Muscle of leg (tissue), 16 donors: ENCODE measurements around the gene PAWR. TPM values are rescaled to one million over a fixed set of nuclear protein-coding genes. Genes with fewer than 3 reads are reported as not detected.

ENCODE experiments used
- DNase-seq: peaks from one replicate; pipeline ENCODE4 v3.0.0; 2013
- H3K27ac ChIP-seq: one replicate; pipeline ENCODE4 v1.5.1; 2013; ENCODE audit warnings: mild to moderate bottlenecking, low read length, control low read depth
- H3K27me3 ChIP-seq: one replicate; pipeline ENCODE4 v1.6.1; 2013; ENCODE audit warnings: low read length; ENCODE audit not compliant: control insufficient read depth, insufficient read depth
- H3K36me3 ChIP-seq: one replicate; pipeline ENCODE4 v1.6.1; 2013; ENCODE audit warnings: low read length; ENCODE audit not compliant: control insufficient read depth, insufficient read depth
- H3K4me1 ChIP-seq: one replicate; pipeline ENCODE4 v1.6.1; 2013; ENCODE audit warnings: low read length; ENCODE audit not compliant: control insufficient read depth, insufficient read depth
- H3K4me3 ChIP-seq: one replicate; pipeline ENCODE4 v1.5.1; 2013; ENCODE audit warnings: low read length, control low read depth
- H3K9me3 ChIP-seq: replicated peaks from 2 replicates; pipeline ENCODE4 v1.6.1; 2013; ENCODE audit warnings: low read depth, low read length; ENCODE audit not compliant: control insufficient read depth
- WGBS: methylation state at CpG from one replicate; pipeline ENCODE4 v1.1.5; 2013; ENCODE audit warnings: missing lambda C conversion rate; ENCODE audit not compliant: insufficient coverage; 5-methylcytosine and 5-hydroxymethylcytosine counted together
- long read RNA-seq, 11 donors: transcript quantifications; one replicate each; lab custom pipeline, GENCODE V29; 2026
- polyA plus RNA-seq, 8 donors: library from polyadenylated mRNA; unstranded; fragments of 120-200 nt; gene quantifications; one replicate each; pipeline versions ENCODE4 v1.2.1 to v1.2.3, GENCODE V29; 2013; ENCODE audit warnings: inconsistent platforms in 1 of 8, low replicate concordance in 1 of 8; ENCODE audit not compliant: insufficient read length in 8 of 8, insufficient read depth in 1 of 8
- total RNA-seq: library from RNA; stranded (reverse); fragments of 120-200 nt; gene quantifications from one replicate; pipeline ENCODE4 v1.2.4, GENCODE V29; 2013

Gene PAWR, protein sequence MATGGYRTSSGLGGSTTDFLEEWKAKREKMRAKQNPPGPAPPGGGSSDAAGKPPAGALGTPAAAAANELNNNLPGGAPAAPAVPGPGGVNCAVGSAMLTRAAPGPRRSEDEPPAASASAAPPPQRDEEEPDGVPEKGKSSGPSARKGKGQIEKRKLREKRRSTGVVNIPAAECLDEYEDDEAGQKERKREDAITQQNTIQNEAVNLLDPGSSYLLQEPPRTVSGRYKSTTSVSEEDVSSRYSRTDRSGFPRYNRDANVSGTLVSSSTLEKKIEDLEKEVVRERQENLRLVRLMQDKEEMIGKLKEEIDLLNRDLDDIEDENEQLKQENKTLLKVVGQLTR
- total RNA-seq: 6.2 TPM
- polyA plus RNA-seq: 10 to 100 TPM in 2 of 8 donors, 1 to 10 TPM in 6; 3.8 to 12.9 (median 7.6) TPM
- long read RNA-seq, donor 1, partial matches to known transcripts: 0 of 1 reads
- long read RNA-seq, donor 1, other reads (novel, unspliced or antisense): 0 of 1 reads
- long read RNA-seq, donor 2: 0 reads
- long read RNA-seq, donor 3, full-length matches to known transcripts: 1 of 1 reads
- long read RNA-seq, donor 3, partial matches to known transcripts: 0 of 1 reads
- long read RNA-seq, donor 3, other reads (novel, unspliced or antisense): 0 of 1 reads
- long read RNA-seq, donor 4: 0 reads
- long read RNA-seq, donor 5: 0 reads
- long read RNA-seq, donor 6, partial matches to known transcripts: 0 of 3 reads
- long read RNA-seq, donor 6, other reads (novel, unspliced or antisense): 0 of 3 reads
- long read RNA-seq, donor 7: 0 reads
- long read RNA-seq, donor 8: 0 reads
- long read RNA-seq, donor 9: 0 reads
- long read RNA-seq, donor 10, full-length matches to known transcripts: 1 of 1 reads
- long read RNA-seq, donor 10, partial matches to known transcripts: 0 of 1 reads
- long read RNA-seq, donor 10, other reads (novel, unspliced or antisense): 0 of 1 reads
- long read RNA-seq, donor 11: 0 reads

DNA sequence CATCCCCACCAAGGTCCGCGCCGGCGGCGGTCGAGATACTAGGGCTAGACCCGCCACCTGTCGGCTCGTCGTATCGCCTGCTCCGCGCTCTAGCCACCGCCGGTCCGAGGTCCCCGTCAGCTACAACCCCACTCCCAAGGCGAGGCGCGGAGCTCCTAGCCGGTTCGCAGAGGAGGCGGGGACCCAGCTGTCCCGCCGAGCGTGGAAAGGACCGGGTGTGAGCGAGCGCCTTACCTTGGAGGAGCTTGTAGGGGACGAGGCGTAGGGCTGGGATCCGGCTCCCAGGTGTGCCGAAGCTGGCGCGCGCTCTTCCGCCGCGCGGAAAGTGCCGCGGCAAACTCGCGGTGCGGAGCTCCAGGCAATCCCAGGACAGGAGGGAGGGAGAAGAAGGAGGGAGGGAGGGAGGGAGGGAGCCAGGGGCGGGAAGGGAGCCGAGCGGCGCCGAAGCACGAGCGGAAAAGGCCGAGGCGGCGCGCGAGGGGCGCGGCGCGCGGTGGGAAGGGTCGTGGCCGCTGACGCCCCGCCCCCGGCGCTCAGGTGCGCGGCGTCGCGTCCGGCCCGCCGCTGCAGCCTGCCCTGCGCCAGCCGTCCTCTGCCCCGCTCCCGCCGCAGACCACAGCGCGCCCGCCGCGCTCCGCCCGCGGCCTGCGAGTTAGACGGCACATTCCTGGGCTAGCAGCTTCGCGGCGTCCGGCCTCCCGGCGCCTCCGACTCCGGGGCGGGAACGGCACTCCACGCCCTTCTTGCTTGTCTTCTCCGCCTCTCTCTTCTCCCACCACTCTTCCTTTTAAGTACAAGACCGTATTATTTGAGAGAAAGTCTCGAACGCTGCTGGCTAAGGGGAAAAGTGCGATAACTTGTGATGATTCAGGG lies at the start of gene PAWR:
Gene PAWR, minus strand, starts transcription at position 327 of the 873 bp plus-strand sequence. CDS start 720 bp downstream, outside the sequence.
- DNase-seq: peak; percentile 71
- H3K4me1 ChIP-seq: peaks cover 8% of the 10 kb centered on the region
- peaks cover 28% of the 10 kb centered on the region for H3K27me3 ChIP-seq
- H3K4me3 ChIP-seq: peak within 1 kb of the TSS; percentile 84
- H3K27ac ChIP-seq: peak within 1 kb of the TSS; percentile 75
- under 1% methylated on average over 79 of the region's 107 CpGs for WGBS
- no peaks in the 10 kb centered on the region for H3K36me3 ChIP-seq
- no peaks in the 10 kb centered on the region for H3K9me3 ChIP-seq

DNA sequence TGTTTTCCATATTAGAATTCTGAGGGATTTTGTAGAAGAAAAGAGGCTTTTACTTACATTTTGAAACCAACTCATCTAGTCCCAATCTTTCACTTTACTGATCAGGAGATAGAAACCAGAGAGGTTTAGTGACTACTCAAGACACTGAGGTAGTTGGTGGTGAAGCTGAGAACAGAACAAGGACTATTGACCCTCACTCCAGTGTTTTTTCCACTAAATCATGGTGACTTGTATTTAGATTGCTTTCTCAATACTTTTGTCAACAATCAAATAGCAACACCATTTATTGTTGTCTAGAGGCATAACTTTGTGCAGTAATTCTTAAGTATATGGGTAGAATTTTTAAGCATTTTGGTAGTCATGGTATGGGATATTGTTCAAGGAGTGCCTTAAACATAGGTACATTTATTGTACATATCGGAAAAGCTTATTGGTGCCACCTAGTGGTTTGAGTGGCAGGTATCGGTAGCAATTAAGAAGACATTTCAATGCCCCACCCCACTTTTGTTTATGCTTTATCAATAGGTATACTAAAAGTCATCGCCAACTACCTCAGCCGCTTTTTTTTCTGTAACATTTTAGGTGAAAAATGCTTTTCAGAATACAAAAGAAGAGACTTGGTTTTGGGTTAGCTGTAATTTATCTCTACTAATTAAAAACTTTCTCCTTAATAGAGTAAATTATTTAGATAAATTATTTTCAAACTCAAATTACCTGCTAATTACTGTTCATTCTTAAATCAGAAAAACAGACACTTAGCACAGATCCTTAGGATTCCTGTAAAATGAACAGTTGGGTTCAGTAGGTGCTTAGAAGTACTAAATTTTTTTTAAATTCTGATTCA lies 47.3 kb upstream of the PAWR start:
- Histone ChIP-seq H3K36me3 (no peaks in the 10 kb centered on the region), H3K27ac (no peak overlapping the region), H3K4me1 (no peaks in the 10 kb centered on the region), H3K27me3 (no peaks in the 10 kb centered on the region), H3K4me3 (no peak overlapping the region), H3K9me3 (no peaks in the 10 kb centered on the region)
- peak; percentile 48 for DNase-seq
- WGBS: no CpG with 5 or more reads among the region's 4 CpGs

DNA sequence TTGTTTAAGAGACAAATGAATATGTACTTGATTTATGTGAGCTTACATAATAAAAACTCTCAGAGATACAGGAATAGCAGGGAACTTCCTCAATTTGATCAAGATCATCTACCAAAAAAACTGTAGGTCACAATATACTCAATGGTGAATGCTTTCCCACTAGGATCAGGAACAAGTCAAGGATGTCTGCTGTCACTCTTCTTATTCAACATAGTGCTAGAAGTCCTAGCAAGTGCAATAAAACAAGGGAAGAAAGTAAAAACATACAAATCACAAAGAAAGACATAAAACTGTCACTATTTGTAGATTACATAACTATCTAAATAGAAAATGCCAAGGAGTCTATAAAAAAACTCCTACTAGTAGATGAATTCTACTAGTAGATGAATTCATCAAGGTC lies 41.9 kb upstream of the PAWR start:
- H3K36me3 ChIP-seq: no peaks in the 10 kb centered on the region
- H3K9me3 ChIP-seq: no peaks in the 10 kb centered on the region
- H3K4me1 ChIP-seq: no peaks in the 10 kb centered on the region
- no peaks in the 10 kb centered on the region for H3K27me3 ChIP-seq
- H3K4me3 ChIP-seq: no peak overlapping the region
- no peak for DNase-seq
- no peak overlapping the region for H3K27ac ChIP-seq

DNA sequence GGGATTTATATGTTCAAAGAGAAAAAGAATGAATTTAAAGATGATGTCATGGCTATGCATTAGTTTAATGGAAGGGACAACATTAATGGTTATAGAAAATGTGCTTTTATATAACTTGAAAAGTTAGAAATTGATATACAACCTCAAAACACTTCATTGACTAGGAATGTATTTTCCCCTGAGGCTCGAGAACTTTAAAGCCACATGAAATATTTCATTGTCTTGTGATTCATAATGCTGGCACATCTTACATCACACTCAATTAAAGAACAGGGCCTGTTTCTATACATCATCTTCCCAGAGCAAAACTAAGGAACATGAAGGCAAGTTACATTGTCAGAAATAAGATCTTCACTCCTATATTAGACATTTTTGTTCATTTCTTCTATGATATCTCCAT lies 35.2 kb upstream of the PAWR start:
- Histone ChIP-seq H3K4me3 (no peak overlapping the region), H3K4me1 (no peaks in the 10 kb centered on the region), H3K36me3 (no peaks in the 10 kb centered on the region), H3K27me3 (no peaks in the 10 kb centered on the region), H3K9me3 (no peaks in the 10 kb centered on the region), H3K27ac (no peak overlapping the region)
- no CpG with 5 or more reads among the region's 1 CpG for WGBS
- DNase-seq: no peak

DNA sequence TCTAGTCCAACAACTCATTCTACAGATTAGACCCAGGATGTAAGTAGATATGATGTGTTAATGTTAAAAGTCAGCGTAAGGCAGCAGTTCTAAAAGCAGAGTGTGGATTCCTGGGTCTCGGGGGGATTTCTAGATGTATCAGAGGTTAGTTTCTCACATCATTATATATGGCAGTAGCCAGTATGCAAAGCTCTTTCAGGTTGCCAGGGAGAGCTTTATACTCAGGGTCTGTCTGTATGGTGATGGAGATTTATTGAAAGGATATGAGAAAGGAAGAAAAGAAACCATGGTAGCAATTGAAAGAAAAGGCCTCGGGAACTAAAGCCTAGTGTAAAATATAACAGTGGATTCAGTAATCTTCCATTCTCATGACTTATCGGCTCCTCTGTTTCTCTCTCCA lies 26.2 kb upstream of the PAWR start:
- Histone ChIP-seq H3K27ac (no peak overlapping the region), H3K4me3 (no peak overlapping the region), H3K9me3 (no peaks in the 10 kb centered on the region), H3K36me3 (no peaks in the 10 kb centered on the region), H3K27me3 (no peaks in the 10 kb centered on the region), H3K4me1 (no peaks in the 10 kb centered on the region)
- no peak for DNase-seq
- WGBS: no CpG with 5 or more reads among the region's 4 CpGs

DNA sequence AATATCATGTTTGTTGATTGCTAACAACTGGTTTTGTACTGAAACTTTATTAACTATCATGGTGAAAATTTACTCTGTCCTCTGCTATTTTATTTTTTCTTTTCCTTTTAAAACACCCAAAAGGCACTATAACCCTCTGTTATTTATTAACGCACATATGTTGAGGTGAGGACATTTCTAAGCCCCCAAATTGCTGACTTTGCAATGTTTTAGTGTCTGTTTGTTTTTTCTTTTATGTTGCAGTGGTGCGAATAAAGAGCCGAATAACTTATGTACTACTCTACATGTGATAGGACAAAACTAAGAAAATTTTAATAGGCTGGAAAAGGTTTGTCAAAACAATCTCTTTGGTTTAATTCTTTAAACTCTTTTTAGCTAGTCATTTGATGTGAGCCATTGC lies 24.5 kb upstream of the PAWR start:
- WGBS: no CpG with 5 or more reads among the region's 3 CpGs
- Histone ChIP-seq H3K4me3 (no peak overlapping the region), H3K9me3 (no peaks in the 10 kb centered on the region), H3K27ac (no peak overlapping the region), H3K27me3 (no peaks in the 10 kb centered on the region), H3K4me1 (no peaks in the 10 kb centered on the region), H3K36me3 (no peaks in the 10 kb centered on the region)
- no peak for DNase-seq

DNA sequence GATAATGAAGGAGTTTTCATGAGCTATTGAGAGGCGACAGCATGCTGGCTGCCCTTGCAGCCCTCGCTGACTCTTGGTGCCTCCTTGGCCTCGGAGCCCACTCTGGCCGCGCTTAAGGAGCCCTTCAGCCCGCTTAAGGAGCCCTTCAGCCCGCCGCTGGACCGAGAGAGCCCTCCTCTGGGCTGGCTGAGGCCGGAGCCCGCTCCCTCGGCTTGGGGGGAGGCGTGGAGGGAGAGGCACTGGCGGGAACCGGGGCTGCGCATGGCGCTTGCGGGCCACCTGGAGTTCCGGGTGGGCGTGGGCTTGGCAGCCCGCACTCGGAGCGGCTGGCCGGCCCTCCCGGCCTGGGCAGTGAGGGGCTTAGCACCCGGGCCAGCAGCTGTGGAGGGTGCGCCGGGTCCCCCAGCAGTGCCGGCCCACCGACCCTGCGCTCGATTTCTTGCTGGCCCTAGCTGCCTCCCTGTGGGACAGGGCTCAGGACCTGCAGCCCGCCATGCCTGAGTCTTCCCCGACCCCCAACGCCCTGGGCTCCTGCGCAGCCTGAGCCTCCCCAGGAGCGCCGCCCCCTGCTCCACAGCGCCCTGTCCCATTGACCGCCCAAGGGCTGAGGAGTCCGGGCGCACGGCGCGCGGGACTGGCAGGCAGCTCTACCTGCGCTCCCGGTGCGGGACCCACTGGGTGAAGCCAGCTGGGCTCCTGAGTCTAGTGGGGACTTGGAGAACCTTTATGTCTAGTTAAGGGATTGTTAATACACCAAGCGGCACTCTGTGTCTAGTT lies 20.1 kb upstream of the PAWR start:
- no peak for DNase-seq
- Histone ChIP-seq H3K4me1 (no peaks in the 10 kb centered on the region), H3K27me3 (no peaks in the 10 kb centered on the region), H3K9me3 (no peaks in the 10 kb centered on the region), H3K4me3 (no peak overlapping the region), H3K27ac (no peak overlapping the region), H3K36me3 (no peaks in the 10 kb centered on the region)
- 64% methylated on average over 50 of the region's 50 CpGs for WGBS

DNA sequence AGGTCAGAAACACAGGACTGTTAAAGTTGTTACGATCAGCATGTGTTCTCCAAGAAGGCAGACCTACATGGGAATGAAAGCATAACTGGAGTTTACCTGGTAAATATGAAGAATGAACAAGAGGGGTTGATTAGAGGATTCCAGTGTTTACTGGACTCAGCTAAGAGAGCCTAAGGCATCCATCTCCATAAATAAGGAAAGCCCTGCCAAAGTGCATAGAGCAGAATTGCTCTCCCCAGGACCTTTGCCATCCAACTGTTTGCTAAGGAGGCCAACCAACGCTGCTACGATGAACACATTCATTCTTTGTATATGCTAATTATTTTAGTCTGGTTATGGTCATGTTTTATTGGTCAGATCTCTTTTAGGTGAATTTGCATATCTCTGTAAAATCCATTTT lies 17.1 kb upstream of the PAWR start:
- Histone ChIP-seq H3K9me3 (no peaks in the 10 kb centered on the region), H3K27me3 (no peaks in the 10 kb centered on the region), H3K36me3 (no peaks in the 10 kb centered on the region), H3K27ac (no peak overlapping the region), H3K4me3 (no peak overlapping the region), H3K4me1 (no peaks in the 10 kb centered on the region)
- WGBS: no CpG with 5 or more reads among the region's 3 CpGs
- DNase-seq: no peak
